ENCODE data around the gene OXNAD1.

The OXNAD1 gene

DNA sequence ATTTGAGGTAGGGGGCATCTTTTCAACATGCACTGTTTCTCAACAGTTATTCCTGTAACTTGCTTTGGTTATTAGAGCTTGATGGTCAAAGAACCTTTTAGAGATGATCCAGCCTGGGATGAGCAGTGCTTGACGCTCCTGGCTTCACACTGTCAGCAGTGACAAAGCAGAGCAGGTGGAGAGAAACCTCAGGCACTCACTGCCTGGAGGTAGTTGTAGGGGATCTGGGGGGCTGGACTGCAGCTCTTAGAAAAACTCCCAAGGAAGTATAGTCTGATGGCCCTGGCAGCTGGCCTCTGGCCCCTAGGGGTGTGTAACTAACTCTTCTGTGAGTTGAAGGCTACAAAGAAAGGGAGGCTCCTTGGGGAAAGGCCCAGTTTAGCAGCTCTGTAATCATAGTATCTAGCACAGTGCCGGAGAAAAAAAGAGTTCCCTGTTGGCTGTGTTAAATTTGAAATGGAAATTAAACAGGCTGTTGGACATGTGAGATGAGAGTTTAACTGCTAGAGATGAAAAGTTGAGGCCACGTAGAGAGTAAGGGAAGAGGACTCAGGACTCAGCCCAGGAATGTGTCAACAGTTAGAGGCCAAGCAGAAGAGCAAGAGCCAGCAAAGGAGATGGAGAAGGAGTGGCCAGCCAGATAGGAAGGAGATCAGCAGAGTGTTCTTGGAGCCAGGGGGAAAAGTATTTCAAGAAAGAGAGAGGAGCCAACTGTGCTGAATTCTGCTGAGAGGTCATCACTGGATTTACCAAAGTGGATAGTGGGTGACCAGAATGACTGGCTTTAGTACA, 14.2 kb downstream of the OXNAD1 start:
- DNase-seq (ENCODE audit: low spot score): no peak

DNA sequence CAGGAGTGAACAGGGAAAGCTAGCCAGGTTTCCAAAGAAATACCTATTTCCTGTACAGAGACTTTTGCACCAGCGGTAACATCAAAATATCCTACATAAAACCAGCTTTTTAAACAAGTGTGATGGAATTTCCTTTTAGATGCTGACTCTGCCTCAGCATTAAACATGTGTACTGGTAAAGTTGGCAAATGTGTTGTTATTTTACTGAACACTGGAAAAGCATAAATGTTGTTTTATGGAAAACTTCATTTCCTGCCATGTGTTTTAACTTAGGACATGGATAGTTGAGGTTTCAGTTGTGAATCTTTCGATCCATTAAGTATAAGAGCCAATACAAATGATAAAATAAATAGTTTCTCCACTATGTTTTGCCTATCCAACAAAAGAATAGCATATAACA, 15.7 kb downstream of the OXNAD1 start:
- DNase-seq (ENCODE audit: low spot score): no peak

DNA sequence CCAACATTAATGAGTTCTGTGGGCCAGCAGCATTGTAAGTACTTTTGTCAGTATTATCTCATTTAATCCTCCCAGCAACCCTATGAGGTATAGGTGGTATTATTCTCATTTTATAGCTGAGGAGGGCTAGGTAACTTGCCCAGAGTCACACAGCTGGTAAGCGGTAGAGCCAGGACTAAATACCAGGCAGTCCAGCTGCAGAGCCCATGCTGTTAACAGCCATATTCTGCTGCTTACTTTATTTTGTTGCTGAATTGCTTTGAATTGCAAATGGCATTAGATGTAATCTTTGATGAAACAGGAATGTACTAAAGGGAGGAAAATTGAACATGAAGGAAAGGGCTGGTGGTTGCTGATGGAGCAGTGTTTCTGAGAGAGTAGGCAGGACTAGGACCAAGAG, 19.6 kb downstream of the OXNAD1 start:
- no peak for DNase-seq (ENCODE audit: low spot score)

DNA sequence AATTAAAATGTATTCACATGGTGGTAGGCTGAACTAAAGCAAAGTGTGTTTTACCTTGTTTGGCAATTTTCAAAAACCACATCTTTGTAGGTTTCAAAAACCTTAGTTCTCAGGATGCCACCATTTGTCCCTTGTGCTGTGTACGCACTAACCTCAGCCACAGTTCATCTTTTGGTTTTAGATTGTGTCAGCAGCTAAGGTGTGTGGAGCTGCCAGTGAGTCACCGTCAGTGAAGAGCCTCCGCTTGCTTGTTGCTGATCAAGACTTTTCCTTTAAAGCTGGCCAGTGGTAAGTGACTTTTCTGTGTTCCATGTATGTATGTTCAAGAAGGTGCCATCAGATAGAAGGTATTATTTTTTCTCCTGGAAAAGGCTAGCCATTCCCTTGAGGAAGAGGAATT, 21.1 kb downstream of the OXNAD1 start:
- DNase-seq (ENCODE audit: low spot score): no peak

DNA sequence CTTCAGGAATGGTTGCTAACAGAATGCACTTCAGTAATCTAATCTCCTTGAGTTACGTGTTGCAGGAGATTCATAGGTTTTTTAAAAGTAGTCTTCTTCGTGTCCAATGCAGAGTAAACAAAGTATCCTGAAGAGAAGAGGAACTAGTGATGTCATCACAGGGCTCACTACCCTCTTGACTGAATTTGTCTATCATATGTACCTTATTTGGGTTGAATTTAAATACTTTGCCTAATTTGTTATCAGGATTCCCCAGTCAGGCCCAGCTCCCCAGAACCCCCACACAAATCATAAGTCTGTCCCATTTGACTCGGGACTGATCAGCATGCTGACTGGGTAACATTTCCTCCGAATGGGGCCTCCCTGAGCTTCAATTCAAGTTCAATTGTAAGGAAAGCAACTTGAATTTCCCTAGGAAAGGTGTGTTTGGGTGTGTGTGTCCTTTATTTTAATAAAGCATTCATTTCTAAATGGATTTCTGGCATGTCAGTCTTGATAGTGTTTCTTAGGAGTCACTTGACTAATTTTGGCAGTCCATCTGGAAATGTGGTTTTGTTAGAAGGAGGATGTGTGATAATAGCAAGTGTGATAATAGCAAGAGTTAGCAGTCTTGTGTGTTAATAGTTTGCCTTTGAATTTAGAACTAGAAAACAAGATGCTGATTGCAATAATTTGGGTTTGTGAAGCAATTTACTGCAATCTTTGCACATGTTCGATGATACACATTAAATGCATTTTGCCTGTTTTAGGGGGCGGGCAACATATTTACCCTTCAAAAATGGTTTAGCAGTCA, 21.9 kb downstream of the OXNAD1 start:
- DNase-seq (ENCODE audit: low spot score): no peak

DNA sequence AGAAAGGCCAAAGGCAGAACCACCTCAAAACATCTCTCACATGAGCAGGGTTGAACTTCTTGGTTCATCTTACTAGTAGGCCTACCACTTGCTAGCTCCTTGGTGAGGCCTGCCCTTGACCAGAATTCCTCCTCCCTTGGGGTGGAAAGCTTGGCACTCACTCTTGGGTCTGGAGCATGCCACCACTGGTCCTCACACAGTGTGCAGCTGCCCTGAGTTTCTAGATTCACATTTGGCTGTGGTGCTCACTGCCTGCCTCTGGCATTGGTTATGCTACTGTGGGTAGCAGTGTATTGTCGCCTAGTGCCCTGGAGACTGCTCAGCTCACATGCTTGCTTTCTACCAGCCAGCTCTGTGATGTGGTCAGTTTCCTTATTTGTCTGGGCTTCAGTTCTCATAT, 23.7 kb downstream of the OXNAD1 start:
- no peak for DNase-seq (ENCODE audit: low spot score)

DNA sequence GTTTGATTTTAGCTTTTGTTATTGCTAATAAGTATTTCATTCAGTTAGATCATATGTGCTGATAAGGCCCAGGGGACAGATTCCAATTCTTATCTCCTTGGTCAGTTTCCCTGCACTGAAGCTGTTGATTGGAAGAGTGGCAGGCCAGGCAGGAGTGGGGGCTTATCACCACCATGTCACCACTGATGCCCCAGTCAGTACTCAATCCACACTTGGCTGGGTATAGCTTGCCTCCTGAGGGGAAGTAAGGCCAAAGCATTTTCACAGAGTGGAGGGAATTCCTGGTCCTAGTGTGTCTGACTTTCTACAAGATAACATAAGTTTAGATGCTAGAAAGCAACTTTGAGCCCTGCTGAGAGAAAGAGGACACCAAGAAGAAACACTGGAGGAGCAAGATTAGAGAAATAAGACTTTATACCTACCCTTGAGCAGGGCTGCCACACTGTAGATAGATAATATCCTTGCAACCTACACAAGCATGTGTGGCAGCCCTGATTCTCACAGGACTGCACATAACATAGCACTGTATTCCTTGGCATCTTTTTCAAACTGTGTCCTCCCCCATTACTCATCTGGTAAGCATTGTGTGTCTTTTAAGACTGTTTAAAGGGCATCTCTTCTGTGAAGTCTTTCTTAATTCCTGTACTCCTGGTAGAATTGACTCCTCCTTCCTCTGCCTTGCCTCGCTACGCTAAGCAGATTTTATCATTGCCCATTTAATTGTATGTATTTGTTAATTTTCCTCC, 24.3 kb downstream of the OXNAD1 start:
- DNase-seq (ENCODE audit: low spot score): no peak

DNA sequence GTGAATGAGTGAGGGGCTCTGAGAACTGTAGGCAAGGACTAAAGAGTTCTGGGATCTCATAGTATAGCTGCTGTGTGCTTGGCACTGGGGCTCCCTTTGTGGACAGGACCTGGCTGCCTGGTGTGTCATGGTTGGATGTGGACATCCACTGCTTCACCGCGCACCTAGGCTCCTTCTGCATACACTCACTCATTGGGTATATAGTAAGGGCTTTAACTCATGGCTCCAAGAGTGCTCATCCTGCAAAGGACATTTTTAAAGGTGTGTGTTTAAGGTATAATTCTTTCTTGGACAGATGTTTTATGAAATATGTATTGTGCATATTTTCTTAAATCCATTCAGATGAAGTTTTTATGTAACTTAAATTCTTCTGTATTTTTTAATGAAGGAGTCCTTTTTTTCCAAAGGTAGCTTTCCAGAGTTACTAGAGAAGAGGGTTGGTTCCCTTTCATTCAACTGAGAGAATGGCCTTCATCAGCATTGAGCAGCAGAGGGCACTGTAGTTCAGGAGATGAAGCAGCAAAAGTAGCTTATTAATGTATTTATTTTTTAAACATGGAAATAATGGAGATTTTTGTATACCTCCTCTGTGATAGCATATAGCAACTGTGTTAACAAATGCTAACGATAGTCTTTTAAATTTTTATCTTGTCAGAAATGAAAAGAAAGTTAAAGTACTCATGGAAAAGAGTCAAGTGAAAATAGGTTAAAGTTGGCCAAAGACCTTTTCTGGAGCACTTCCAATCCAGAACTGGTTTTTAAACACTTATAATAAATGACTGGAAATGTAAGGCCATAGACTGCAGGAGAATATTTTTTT, 25.2 kb downstream of the OXNAD1 start:
- DNase-seq (ENCODE audit: low spot score): peak; percentile 69

DNA sequence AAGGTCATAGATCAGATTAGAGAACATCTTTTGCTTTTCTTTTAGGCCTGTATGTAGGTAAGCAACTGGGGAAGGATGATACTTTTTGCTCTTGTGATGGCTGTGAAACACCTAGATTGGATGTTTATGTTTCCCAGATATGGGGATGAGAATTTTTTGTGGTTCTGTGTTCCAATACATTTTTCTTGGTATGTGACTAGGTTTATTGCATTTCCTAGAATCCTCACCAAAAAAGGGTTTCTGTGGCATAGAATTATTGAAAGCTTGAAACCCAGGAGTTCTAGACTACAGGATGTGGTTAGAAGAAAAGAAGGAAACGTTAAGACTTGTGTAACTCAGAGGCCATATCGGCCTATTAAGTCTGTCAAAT, 25.8 kb downstream of the OXNAD1 start:
- no peak for DNase-seq (ENCODE audit: low spot score)

DNA sequence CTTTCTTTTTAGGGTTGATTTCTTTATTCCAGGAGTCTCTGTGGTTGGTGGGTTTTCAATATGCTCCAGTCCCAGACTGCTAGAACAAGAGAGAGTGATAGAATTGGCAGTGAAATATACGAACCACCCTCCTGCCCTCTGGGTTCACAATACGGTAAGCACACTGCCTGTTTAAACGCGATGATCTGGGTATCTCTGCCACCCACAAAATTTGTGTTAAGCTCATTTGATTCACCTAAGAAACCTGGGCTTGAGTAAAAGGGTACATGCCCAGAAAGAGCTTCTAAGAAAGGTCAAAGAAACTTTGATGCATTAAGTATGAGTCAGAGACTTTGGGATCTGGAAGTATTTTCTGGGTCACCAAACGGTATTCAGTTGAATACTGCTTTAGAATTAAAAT, 29.8 kb downstream of the OXNAD1 start:
- DNase-seq (ENCODE audit: low spot score): no peak

DNA sequence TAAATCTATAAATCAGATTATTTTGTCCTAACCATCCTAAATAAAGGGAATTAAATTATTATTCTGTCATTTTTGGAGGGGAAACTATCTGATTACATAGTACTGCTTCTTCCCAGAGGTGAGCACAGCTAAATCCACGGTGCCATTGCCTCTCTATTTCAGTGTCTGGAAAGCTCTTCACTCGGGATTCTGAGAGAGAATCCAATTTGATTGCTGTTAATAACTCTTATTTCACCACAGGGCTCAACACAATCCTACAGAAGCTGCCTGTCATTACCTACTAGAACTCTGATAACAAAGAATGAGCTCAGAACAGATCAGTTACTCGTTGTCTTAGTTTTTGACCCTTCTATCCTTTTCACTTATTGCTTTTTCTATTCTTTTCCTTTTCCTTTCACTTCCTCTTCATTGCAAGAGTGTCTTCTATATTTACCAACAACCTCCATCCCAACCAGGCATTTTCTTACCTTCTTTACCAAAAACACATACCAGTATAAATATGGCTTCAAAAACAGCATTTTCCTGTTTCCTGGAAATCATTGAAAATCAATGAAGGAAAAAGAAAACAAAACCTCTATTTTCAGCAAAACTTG, 30.4 kb downstream of the OXNAD1 start:
- DNase-seq (ENCODE audit: low spot score): no peak

DNA sequence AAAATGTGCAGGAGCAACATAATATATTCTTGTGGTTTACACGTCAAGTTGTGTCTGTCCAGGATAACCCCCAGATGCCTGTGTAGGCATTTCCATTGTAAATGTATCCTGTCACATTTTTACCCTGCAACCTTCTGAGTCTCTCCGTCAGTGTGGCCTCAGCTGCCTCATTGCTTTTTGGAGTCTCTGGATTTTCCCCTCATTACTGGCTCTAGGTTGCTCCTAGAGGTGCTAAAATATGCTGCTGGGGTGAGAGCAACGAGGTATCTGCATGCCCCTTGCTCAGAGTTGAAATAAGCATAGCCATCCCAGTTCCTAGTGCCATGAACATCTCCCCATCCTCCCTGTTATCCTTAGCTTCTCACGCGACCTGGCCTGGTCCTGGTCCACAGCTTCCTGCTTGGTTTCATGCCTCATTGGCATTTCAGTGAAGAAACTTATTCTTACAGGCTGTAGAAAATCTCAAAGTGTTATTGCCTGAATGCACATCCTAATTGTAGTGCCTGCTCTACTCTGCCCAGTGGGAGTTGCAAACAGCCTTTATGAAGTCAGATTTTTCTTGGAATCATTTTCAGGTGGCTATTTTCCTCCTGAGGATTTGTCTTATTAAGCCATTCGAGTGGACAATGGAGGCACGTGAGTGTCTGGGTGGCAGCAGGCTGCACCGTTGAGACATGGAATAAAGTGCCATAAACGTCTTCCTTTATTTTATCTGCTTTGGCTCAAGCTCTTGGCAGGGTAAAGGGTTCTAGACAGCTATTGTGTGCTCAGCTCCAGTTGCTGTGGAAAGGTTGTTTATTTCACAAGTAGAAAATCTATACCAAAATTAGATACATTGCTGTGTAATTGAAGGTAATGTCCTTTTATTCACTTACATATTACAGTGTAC, 33.2 kb downstream of the OXNAD1 start:
- peak; percentile 17 for DNase-seq (ENCODE audit: low spot score)

DNA sequence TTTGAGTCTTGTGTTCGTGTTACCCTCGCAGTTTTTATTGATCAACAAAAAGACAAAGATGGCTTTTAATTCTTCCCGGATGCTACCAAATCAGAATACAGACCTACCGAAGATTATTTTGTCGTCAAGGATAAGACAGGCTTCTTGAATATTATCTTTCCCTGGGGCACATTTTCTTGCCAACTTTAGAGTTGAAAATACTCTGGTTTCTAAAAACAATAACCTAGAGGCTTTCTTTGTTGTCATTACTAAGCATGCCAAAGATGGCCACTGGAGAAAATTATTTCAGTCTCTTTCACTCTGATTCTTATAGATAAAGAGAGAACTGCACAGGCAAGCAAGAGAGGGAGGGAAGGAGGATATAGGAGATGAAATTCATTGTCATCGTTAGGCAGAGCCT, 33.9 kb downstream of the OXNAD1 start:
- DNase-seq (ENCODE audit: low spot score): no peak

DNA sequence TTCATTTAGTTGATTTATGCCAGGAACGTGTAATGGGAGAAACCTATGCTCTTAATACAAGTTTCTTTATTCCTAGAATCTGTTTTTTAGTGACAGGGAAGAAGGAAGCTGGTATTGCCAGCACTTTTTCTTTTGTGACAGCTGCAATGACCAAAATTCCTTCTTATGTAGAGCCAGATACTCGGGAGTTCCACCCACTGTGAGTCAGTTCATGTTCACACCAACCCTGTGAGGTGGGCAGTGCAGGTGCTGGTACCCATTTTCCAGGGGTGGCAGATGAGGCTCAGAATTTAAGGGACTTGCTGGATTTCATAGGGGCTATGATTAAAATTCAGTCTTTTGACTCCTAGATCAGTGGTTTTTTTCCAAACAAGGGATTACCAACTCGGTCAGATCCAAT, 34.7 kb downstream of the OXNAD1 start:
- no peak for DNase-seq (ENCODE audit: low spot score)

DNA sequence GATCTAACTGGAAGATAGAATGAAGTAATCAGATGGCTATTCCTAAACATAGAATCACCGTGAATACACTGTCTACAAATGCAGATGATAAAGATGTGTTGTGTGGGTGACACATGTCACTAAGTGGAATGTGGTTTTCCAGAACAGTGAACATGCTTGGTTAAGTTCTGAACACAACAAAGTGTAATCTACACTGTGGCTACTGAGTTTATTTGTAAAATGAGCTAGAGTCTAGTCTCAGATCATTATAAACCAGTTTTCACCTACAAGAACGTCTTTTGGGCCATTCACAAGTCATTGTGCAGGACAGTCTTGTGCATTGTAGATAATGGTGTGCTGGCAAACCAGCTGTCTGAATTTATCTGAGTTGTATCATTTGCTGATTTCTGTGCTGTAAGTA, 35.3 kb downstream of the OXNAD1 start:
- DNase-seq (ENCODE audit: low spot score): no peak

DNA sequence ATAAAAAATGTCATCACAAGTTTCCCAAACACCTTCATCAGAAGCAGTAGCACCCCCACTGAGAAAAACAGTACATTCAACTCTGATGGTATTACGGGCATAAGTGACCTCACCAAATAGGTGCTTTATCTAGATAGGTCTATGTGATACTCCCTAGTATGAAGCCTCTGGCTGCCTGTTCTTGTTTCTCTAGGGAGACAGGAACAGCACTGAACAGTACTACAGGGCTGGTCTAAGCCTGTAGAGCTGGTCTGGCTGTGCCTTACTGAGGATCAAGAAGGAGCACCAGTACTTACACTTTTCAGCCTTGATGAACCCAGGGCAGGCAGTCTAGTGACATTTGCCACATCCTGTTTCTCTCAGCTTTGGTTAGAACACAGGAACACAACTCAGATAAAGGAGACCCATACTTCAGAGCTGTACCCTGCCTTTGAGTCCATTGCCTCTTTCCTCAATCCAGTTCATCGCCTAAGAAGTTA, 35.9 kb downstream of the OXNAD1 start:
- no peak for DNase-seq (ENCODE audit: low spot score)

DNA sequence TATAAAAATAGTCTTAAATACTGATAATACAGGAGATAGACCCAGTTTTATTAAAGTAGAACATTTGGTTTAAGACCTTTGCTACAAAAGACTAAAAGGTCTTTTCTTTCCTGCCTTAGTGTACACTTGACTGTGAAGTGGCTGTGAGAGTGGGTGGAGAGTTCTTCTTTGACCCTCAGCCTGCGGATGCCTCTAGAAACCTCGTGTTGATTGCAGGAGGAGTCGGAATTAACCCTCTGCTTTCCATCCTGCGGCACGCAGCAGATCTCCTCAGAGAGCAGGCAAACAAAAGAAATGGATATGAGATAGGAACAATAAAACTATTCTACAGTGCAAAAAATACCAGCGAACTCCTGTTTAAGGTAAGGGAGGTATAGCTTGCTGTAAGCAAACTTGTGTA, 36.5 kb downstream of the OXNAD1 start:
- no peak for DNase-seq (ENCODE audit: low spot score)

DNA sequence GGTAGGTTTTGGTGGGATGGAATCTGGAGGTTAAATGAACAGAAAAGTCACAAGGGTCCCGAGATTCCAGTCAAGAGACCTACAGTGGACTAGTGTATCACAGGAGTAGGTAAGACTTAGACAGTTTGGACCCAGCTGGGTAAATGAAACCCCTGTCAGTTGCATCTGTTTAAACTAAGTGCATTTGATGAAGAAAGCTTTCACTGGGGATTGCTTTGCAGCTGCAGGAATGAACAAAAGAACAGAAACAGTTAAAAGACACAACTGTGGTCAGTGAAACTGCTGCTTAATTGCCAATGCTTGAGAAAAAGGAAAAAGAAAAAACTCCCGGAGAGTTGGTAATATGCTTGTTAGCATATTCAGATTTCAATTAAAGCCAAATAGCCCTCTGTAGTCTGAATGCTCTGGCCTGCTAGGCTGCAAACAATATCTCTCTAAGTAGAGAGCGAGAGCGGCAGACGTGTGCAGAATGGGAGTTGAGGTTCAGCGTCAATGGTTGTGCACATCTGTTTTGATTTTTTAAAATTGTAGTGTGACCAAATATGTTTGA, 37.1 kb downstream of the OXNAD1 start:
- no peak for DNase-seq (ENCODE audit: low spot score)

DNA sequence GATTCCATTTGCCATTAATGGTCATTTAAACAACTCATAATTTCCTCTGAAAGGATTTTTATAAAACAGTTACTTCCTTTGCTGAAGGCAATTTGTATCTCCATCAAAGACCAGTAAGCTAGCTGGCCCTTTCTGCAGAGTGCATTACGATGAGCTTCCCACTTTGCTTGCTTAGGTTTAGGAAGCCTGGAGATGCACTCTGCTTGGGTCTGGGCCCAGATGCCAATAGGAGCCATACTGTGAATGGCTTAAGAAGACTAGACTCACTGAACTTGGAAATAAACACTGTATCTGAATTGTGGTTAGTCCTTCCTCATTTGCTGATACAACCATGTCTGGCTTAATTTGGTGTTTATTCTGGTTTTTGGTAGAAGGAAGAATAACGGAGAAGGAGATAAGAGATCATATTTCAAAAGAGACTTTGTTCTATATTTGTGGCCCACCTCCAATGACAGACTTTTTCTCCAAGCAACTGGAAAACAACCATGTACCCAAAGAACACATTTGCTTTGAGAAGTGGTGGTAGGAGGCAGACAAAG, 38.1 kb downstream of the OXNAD1 start:
- no peak for DNase-seq (ENCODE audit: low spot score)

Data from cerebellar cortex (tissue), 1 donor.